Left ventricle myocardium inferior (tissue), 1 donor: ENCODE results near the gene AQP5. TPM values are rescaled to one million over a fixed set of nuclear protein-coding genes. Genes with fewer than 3 reads are reported as not detected.
A peak's percentile ranks its signal among the peaks of the same experiment; 100 is the strongest.

Source experiments
- DNase-seq: peaks from one replicate; pipeline ENCODE4 v3.0.0-alpha.2; 2020
- H3K27ac ChIP-seq: fragments of 200-600 bp; replicated peaks from 2 replicates; pipeline ENCODE4 v1.8.0; 2021
- H3K27me3 ChIP-seq: fragments of 200-600 bp; 2 replicates; pipeline ENCODE4 v1.8.0; 2021; ENCODE audit warnings: low read depth
- H3K36me3 ChIP-seq: fragments of 200-600 bp; 2 replicates; pipeline ENCODE4 v1.8.0; 2021
- H3K4me1 ChIP-seq: fragments of 200-600 bp; 2 replicates; pipeline ENCODE4 v1.8.0; 2021
- H3K4me3 ChIP-seq: fragments of 200-600 bp; 2 replicates; pipeline ENCODE4 v1.8.0; 2021; ENCODE audit warnings: mild to moderate bottlenecking, moderate library complexity
- H3K9me3 ChIP-seq: fragments of 200-600 bp; replicated peaks from 2 replicates; pipeline ENCODE4 v1.8.0; 2021
- CTCF ChIP-seq: fragments of 200-600 bp; IDR thresholded peaks from 2 replicates; pipeline ENCODE4 v1.8.0; 2021; ENCODE audit warnings: antibody characterized with exemption, mild to moderate bottlenecking, borderline replicate concordance
- intact Hi-C: fragments of 100-400 bp; cut with micrococcal nuclease; formaldehyde crosslinking; loops from one replicate; pipeline ENCODE4 v1.11.0; 2022
- total RNA-seq: library from RNA; stranded (reverse); fragmentation: NEBNext Ultra II Directional; extraction: Animal tissue kit (Norgen Biotek cat#: 25700); gene quantifications from one replicate; pipeline ENCODE4 v1.2.1, GENCODE V29; 2021
- donor health status: DM: no; HTN: yes; CAD: no; lungs with severe emphysema.

AQP5 gene
- total RNA-seq, 1 donor from 2014 or later = 0.41 TPM

GRCh38 chr12:49965836-49966235 is 4.2 kb downstream of the AQP5 start:
- Histone ChIP-seq H3K36me3 (no peaks in the 10 kb centered on the region), H3K27me3 (peaks cover 62% of the 10 kb centered on the region), H3K27ac (no peak overlapping the region), H3K4me3 (no peak overlapping the region), H3K4me1 (peaks cover 32% of the 10 kb centered on the region), H3K9me3 (no peaks in the 10 kb centered on the region)
- no peak for TF ChIP-seq CTCF
- intact Hi-C loops = loop anchor here (5.0 kb wide), 1 partner anchor 91 kb away; the partner anchor contains the start of gene ASIC1
- DNase-seq = no peak

GRCh38 chr12:49966511-49967041 is 4.9 kb downstream of the AQP5 start:
- H3K27me3 ChIP-seq = peaks cover 58% of the 10 kb centered on the region
- H3K4me1 ChIP-seq = peaks cover 25% of the 10 kb centered on the region
- H3K36me3 ChIP-seq = no peaks in the 10 kb centered on the region
- no peak for DNase-seq
- H3K9me3 ChIP-seq = no peaks in the 10 kb centered on the region
- no peak overlapping the region for H3K27ac ChIP-seq
- no peak for TF ChIP-seq CTCF
- H3K4me3 ChIP-seq = no peak overlapping the region
- intact Hi-C loops = loop anchor here (5.0 kb wide), 1 partner anchor 91 kb away; the partner anchor contains the start of gene ASIC1

- H3K4me3 ChIP-seq = peak overlapping the region; percentile 60
- peak; percentile 79 for TF ChIP-seq CTCF
- no peak overlapping the region for H3K27ac ChIP-seq
- H3K36me3 ChIP-seq = no peaks in the 10 kb centered on the region
- peaks cover 25% of the 10 kb centered on the region for H3K4me1 ChIP-seq
- intact Hi-C loops = loop anchor here (5.0 kb wide), 1 partner anchor 90 kb away; the partner anchor contains the start of gene ASIC1
- DNase-seq = peak; percentile 89
- H3K27me3 ChIP-seq = peaks cover 54% of the 10 kb centered on the region
- no peaks in the 10 kb centered on the region for H3K9me3 ChIP-seq
Observed at GRCh38 chr12:49967042-49967776, 5.5 kb downstream of the AQP5 start.

- no peak overlapping the region for H3K27ac ChIP-seq
- intact Hi-C loops = loop anchor here (5.0 kb wide), 1 partner anchor 89 kb away; the partner anchor contains the start of gene ASIC1
Observed at GRCh38 chr12:49967777-49968250, 6.1 kb downstream of the AQP5 start.

GRCh38 chr12:49968471-49968870 is 6.8 kb downstream of the AQP5 start:
- TF ChIP-seq CTCF = no peak
- no peaks in the 10 kb centered on the region for H3K36me3 ChIP-seq
- no peak overlapping the region for H3K4me3 ChIP-seq
- intact Hi-C loops = loop anchor here (5.0 kb wide), 1 partner anchor 89 kb away; the partner anchor contains the start of gene ASIC1
- no peaks in the 10 kb centered on the region for H3K9me3 ChIP-seq
- H3K27me3 ChIP-seq = peaks cover 45% of the 10 kb centered on the region
- no peak overlapping the region for H3K27ac ChIP-seq
- H3K4me1 ChIP-seq = peaks cover 13% of the 10 kb centered on the region
- no peak for DNase-seq

More at GRCh38 chr12:49967777-49968250, 6.1 kb downstream of the AQP5 start:
- Histone ChIP-seq H3K4me3 (peak overlapping the region; percentile 60), H3K36me3 (no peaks in the 10 kb centered on the region), H3K4me1 (peaks cover 20% of the 10 kb centered on the region), H3K9me3 (no peaks in the 10 kb centered on the region), H3K27me3 (peaks cover 48% of the 10 kb centered on the region)
- TF ChIP-seq CTCF = no peak
- DNase-seq = no peak
